ENCODE data around the gene PLCE1.

PLCE1 gene

DNA sequence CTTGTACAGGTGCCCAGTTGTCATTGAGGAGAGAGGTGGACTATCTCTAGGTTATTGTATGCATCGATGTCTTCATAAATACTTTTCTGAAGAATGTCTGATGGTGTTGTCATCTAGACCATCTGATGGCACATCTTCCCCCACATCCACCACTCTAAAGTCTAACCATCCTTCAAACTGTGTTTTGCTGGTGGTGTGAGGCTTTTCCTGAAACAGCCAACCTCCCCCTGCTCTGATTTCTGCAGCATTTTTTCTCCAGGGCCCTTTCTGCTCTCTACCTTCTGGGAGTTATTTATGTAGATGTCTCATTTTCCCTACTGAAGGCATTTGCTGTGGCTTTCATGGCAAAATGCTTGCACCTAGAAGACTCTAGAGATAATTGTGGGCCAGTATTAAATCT is 1.5 kb downstream of the PLCE1 start:
- no peak for DNase-seq

DNA sequence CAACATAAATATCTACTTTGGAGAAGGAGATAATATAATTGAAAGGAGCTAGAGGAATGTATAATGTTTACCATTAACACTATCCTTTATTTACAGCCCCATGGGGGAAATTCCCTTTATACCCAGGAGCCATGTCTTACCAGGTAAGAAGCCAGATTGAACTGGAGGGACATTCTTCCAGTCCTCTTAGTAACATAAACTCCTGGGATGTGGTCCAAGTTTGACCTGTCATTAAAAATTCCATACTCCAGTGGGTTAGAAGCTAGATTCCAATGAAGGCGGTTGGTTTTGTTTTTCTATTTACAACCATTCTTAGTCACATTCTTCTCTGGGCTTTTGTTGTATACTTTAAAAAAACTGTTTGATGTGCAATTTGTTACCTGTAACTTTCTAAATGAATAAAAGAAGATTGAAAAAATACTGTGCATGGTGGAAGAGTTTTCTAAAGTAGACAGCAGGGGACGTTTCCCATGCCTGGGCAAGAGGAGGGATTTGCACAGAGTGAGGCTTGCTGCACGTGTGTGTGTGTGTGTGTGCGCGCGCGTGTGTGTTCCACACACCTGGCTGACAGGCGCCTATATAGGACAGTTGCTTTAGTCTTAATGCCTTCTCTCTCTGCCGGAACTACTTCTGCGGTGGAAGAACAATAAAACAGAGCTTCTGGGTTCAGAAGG is 2.0 kb downstream of the PLCE1 start:
- DNase-seq = no peak

GRCh38 chr10:93996551-93996950 is 2.8 kb downstream of the PLCE1 start:
- DNase-seq = no peak

DNA sequence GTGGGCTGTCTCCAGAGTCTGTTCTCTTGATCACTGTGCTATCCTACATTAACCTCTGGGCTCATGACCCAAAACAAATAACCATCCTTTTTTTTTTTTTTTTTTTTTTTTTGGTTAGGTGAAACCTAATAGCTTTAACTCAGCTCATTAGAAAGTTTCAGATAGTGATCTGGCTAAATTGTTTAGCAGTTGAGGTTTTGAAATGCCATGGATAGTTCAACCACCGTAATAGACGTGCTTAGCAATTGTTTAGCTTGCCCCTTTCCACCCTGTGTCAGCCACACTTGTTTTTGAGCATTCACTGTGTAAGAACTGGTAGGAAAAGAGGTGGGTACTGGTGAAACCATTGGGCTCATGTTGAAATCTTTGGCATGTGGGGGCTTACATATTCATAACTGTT is 3.8 kb downstream of the PLCE1 start:
- no peak for DNase-seq

DNA sequence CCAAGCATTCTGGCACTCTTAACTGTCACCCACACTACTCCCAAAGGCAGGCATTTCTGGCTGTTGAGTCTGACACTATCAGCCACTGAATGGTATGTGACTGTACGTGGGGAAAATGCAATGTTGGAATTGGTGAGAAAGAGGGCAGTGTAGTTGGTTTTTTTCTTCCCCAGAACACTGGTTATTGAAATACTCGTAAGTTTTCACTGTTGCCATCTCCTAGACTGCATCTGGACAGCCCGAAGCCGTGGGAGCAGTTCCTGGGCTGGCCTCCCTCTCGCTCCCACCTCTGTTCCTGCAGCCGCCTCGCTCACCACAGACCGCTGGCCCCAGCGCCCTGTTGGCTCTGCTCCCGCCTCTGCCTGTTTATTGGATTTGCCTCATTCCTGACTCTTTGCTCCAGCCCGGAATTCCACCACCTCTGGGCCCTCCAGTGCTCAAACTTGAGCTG is 5.7 kb downstream of the PLCE1 start:
- DNase-seq = no peak

- no peak for DNase-seq
Measured at GRCh38 chr10:94000638-94001415, 7.1 kb downstream of the PLCE1 start.

GRCh38 chr10:94001416-94001810 is 7.7 kb downstream of the PLCE1 start:
- no peak for DNase-seq

GRCh38 chr10:94002156-94002555 is 8.4 kb downstream of the PLCE1 start:
- DNase-seq = no peak

- no peak for DNase-seq
Measured at GRCh38 chr10:94003488-94003887, 9.8 kb downstream of the PLCE1 start.

- no peak for DNase-seq
Measured at GRCh38 chr10:94005050-94005449, 11.3 kb downstream of the PLCE1 start.

DNA sequence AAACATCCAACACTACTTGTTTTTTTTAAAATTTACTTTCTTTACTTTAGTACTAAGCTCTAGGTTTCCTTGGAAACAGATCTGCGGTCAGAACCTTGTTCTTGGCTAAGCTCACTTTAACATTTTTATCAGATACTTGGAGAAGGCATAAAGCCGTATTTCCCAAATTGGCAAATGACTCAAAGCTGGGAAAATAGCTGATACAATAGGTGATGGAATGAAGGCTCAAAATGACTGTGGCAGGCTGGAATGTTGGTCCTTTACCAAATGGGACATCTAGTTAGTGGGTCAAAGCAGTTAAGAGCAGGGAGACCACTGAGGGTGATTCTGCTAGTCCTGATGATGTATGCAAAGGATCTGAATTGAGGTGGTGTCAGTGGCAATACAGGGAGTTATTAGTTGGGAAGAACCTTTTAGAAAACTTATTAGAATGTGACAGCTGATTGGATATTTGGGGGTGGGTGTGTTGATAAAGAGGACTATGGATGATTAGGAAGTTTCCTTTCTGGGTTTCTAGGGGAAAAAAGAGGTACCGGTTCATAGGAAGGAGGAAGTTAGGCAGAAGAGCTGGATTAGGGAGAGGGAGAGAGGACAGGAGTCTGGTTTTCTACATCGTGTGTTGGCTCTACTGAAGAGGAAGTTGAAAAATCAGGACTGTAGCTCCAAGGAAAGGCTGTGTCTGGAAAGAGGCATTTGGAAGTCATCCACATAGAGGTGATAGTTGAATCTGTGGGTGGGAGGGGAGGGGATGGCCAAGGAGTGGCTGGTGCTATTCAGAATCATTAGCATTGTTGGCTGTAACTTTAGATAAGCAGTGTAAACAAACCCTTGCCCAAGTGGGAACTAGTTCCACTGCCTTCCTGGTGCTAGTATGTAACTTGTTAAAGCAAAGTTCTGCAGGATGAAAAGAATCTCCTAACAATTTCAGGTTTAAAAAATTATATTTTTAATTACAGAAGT is 13.1 kb downstream of the PLCE1 start:
- no peak for DNase-seq

- no peak for DNase-seq
Measured at GRCh38 chr10:94008526-94008925, 14.8 kb downstream of the PLCE1 start.

GRCh38 chr10:94010116-94010515 is 16.4 kb downstream of the PLCE1 start:
- no peak for DNase-seq

- DNase-seq = no peak
Measured at GRCh38 chr10:94010886-94011285, 17.2 kb downstream of the PLCE1 start.

DNA sequence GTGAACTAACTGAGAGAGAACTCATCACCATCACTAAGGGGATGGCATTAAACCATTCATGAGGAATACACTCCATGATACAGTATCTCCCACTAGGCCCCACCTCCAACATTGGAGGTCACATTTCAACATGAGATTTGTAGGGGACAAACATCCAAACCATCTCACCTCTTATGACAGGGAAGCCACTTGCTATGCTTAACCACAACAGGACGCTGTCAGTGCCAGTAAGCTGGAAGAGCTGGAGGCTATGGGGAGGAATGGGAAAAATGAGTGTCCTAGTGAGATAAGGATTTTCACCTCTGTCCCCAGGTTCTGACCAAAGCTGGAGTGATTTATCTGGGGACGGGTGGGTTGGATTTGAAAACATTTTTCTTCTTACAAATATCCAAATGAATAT is 17.6 kb downstream of the PLCE1 start:
- DNase-seq = no peak

DNA sequence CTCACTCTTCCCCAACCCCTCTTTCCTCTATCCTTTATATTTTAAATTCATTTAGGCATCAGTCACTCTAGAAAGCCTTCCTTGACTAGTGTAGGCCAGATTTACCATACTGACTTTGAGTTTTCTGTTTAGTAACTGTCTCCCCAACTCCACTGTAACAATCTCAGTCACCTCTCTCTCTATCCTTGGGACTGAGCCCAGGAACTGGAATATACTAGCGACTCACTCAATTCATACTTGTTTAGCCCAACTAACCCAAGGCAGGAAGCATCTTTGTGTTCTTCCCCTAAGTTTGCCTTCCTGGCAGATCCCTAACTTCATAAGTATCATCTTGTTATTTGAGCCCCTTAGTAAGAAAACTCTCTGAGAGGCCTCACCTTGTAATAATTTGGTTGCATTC is 19.1 kb downstream of the PLCE1 start:
- no peak for DNase-seq

- DNase-seq = no peak
Measured at GRCh38 chr10:94013331-94013760, 19.6 kb downstream of the PLCE1 start.

DNA sequence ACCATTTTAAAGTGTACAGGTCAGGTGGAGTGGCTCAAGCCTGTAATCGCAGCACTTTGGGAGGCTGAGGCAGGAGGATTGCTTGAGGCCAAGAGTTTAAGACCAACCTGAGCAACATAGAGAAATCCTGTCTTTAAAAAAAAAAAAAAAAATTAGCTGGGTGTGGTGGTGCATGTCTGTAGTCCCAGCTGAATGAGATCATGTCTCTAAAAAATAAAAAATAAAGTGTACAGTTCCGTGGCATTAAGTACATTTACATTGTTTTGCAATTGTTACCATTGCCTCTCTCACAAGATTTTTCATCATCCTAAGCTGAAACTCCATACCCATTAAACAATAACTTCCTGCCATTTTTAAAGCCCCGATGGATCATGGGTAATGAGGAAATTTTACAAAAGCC is 20.6 kb downstream of the PLCE1 start:
- no peak for DNase-seq

DNA sequence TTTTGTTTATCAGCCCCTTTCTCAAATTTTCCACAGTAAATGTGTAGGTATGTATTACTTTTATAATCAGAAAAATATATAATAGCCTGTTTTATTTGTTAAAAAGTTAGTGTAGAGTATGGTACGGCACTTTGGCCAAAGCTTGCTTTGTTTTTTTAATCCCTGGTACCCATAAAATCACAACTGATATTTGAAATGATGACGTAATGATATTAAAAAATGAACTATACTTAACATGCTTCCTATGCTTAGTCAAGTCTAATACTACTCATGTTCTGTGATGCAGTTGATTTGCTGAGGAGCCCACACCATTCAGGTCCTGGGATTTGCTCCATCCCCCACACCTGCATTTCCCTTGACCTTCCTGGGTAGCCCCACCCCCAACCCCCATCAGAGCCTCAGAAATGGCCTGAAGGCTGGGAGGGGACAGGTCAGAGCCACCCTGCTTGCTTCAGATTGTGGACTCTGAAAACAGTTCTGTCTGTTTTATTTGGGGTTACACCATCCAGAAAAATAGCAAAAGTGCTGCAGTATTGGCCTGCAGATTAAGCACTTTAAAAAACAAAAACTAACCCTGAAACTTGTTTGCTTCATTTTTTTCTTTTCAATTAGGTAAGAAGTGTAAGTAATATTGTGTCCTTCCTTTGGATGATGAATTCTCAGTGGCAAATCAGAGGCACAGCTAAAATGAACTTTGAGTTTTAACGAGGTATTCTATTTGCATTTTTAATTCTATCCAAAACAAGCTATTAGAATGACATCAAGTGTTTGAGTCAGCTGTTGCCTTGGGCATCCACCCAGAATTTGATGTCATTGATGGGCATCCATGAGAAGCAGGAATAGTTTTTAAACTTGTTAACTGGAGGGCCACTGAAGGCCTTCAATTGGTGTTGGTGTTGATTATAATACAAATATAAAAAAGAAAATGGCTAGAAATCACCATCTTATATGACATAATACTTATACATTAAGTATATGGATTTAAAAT is 23.3 kb downstream of the PLCE1 start:
- no peak for DNase-seq

- DNase-seq = no peak
Measured at GRCh38 chr10:94018107-94018506, 24.4 kb downstream of the PLCE1 start.

DNA sequence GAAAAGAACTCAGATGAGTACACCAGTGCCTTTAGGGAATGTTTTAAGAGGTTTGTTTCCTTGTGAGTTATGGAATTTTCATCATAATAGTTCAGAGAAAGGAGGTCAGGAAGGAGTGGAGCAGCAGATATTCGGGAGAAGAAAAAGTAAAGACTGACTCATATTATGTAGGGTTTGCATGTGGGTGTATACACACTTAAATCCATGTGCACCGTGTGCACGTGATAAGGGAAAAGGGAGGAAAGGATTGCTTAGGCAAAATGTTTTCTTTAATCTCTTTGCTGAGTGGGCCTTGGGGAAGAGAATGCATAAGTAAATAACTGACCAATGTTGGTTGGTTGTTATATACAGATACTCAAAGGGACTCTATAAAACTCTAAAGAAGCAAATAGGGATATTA is 30.2 kb downstream of the PLCE1 start:
- DNase-seq = no peak

DNA sequence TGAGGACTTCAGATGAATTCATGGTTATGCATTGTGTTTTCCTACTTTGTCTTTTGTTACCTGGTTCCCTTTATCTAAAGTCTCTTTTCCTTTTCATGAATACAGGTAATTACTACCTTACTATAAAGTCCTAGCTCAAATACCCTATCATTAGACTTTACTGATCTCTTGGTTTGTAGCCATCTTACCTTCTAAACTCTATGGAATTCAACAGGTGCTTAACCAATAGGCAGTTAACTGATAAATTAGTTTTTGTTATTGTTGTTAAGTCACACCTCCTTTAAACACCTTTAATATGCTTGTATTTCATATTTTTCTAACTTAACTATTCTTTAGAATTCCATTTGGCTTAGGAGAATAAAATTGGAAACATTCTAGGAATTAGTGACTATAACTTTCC is 30.7 kb downstream of the PLCE1 start:
- no peak for DNase-seq
